CD4-positive, CD25-positive, alpha-beta regulatory T cell (primary cell): ENCODE data around the gene ALDH1A1. TPM values are rescaled to one million over a fixed set of nuclear protein-coding genes. Genes with fewer than 3 reads are reported as not detected.

ENCODE experiments used
- ATAC-seq, 2 donors: fragments of 150-1000 bp; cut with Tn5 transposase; one replicate each; pipeline ENCODE4 v1.10.0; 2021; ENCODE audit warnings: low read depth in 2 of 2, moderate number of reproducible peaks in 2 of 2, moderate library complexity in 1 of 2
- DNase-seq, 3 donors: peaks; one replicate each; pipeline versions ENCODE4 v3.0.0 to v3.0.0-alpha.2; 2012 to 2022; ENCODE audit warnings: mixed read lengths in 1 of 3
- H3K27ac ChIP-seq: one replicate; pipeline ENCODE4 v1.7.0; 2013; ENCODE audit warnings: mild to moderate bottlenecking, low read length; ENCODE audit not compliant: insufficient read depth, poor library complexity, severe bottlenecking
- H3K27me3 ChIP-seq: one replicate; pipeline ENCODE4 v1.7.0; 2013; ENCODE audit warnings: low read length; ENCODE audit not compliant: control insufficient read depth, insufficient read depth
- H3K36me3 ChIP-seq: one replicate; pipeline ENCODE4 v1.7.0; 2013; ENCODE audit warnings: mild to moderate bottlenecking, low read length, moderate library complexity; ENCODE audit not compliant: control insufficient read depth, insufficient read depth
- H3K4me1 ChIP-seq: 2 replicates; pipeline ENCODE4 v1.7.0; 2013; ENCODE audit warnings: mild to moderate bottlenecking, low read length; ENCODE audit not compliant: insufficient read depth, control insufficient read depth, poor library complexity, severe bottlenecking
- H3K4me3 ChIP-seq: one replicate; pipeline ENCODE4 v1.7.0; 2013; ENCODE audit warnings: low read depth, mild to moderate bottlenecking, low read length, moderate library complexity
- H3K9me3 ChIP-seq, 2 experiments: 1 replicate in 1 of 2; 2 replicates in 1 of 2; pipeline ENCODE4 v1.7.0; 2013; ENCODE audit warnings: low read length in 2 of 2, mild to moderate bottlenecking in 1 of 2, moderate library complexity in 1 of 2; ENCODE audit not compliant: control insufficient read depth in 2 of 2
- H3K27ac Mint-ChIP-seq, 3 donors: one replicate each; pipeline ENCODE4 v1.8.0; 2020 to 2022; ENCODE audit warnings: mild to moderate bottlenecking in 3 of 3, mixed read lengths in 3 of 3, moderate library complexity in 2 of 3
- H3K27me3 Mint-ChIP-seq: one replicate; pipeline ENCODE4 v1.8.0; 2022; ENCODE audit warnings: mild to moderate bottlenecking, mixed read lengths
- H3K36me3 Mint-ChIP-seq: one replicate; pipeline ENCODE4 v1.8.0; 2020; ENCODE audit warnings: mixed read lengths
- H3K4me1 Mint-ChIP-seq, 4 donors: one replicate each; pipeline ENCODE4 v1.8.0; 2020 to 2022; ENCODE audit warnings: mixed read lengths in 4 of 4, mild to moderate bottlenecking in 1 of 4
- H3K4me3 Mint-ChIP-seq, 4 donors: one replicate each; pipeline ENCODE4 v1.8.0; 2020 to 2022; ENCODE audit warnings: mild to moderate bottlenecking in 4 of 4, mixed read lengths in 4 of 4, moderate library complexity in 3 of 4
- H3K9me3 Mint-ChIP-seq, 7 donors: one replicate each; pipeline ENCODE4 v1.8.0; 2020 to 2022; ENCODE audit warnings: mixed read lengths in 7 of 7, mild to moderate bottlenecking in 3 of 7, moderate library complexity in 2 of 7
- polyA plus RNA-seq, 4 donors: library from polyadenylated mRNA; unstranded; fragments of 300-500 nt; fragmentation: Illumina TruSeq; gene quantifications; one replicate each; pipeline ENCODE4 v1.2.3, GENCODE V29; 2021
- total RNA-seq: library from RNA; stranded (reverse); gene quantifications from one replicate; pipeline ENCODE4 v1.2.3, GENCODE V29; 2022

The ALDH1A1 gene
- total and polyA plus RNA-seq, 5 donors from 2014 or later = 0.10 to 1.0 TPM; not detected in 3

- Histone ChIP-seq H3K4me3 (no peak overlapping the region), H3K4me1 (no peaks in the 10 kb centered on the region), H3K27me3 (no peaks in the 10 kb centered on the region), H3K27ac (no peak overlapping the region), H3K9me3 (no peaks in the 10 kb centered on the region), H3K36me3 (no peaks in the 10 kb centered on the region)
- H3K4me3 Mint-ChIP-seq = no peak overlapping the region
- no peaks in the 10 kb centered on the region for H3K36me3 Mint-ChIP-seq
- peaks cover 5% of the 10 kb centered on the region for H3K27me3 Mint-ChIP-seq
- DNase-seq (no peak), ATAC-seq (no peak)
- H3K9me3 Mint-ChIP-seq = peaks cover 0 to 3% (median 0%) of the 10 kb centered on the region in 7 donors
- no peaks in the 10 kb centered on the region for H3K4me1 Mint-ChIP-seq
- no peak overlapping the region for H3K27ac Mint-ChIP-seq
Measured at GRCh38 chr9:72911816-72912215, 41.0 kb downstream of the ALDH1A1 start.

DNA sequence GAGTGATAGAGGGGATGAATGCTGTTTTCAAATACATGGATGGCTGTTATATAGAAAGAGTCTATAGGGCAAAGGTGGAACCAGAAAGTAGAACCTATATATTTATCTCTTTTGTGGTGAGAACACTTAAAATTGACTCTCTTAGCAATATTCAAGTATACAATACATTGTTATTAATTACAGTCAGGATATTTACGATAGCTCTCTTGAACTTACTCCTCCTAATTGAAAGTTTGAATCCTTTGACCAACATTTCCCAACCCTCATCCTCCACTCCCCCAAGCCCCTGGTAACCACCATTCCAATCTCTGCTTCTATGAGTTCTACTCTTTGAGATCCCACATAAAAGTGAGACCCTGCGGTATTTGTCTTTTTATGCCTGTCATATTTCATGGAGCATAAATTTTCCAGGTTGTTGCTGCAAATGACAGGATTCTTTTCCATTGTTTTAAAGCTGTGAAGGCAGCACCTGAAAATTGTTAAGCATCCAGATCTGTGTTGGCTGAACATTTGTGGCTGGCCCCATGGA is 41.5 kb downstream of the ALDH1A1 start:
- ATAC-seq (no peak), DNase-seq (no peak)
- no peaks in the 10 kb centered on the region for H3K4me1 Mint-ChIP-seq
- no peak overlapping the region for H3K4me3 Mint-ChIP-seq
- Histone ChIP-seq H3K4me1 (no peaks in the 10 kb centered on the region), H3K27me3 (no peaks in the 10 kb centered on the region), H3K9me3 (no peaks in the 10 kb centered on the region), H3K27ac (no peak overlapping the region), H3K36me3 (no peaks in the 10 kb centered on the region), H3K4me3 (no peak overlapping the region)
- peaks cover 0 to 2% (median 0%) of the 10 kb centered on the region in 7 donors for H3K9me3 Mint-ChIP-seq
- H3K27ac Mint-ChIP-seq = no peak overlapping the region
- no peaks in the 10 kb centered on the region for H3K36me3 Mint-ChIP-seq
- H3K27me3 Mint-ChIP-seq = peaks cover 3% of the 10 kb centered on the region

DNA sequence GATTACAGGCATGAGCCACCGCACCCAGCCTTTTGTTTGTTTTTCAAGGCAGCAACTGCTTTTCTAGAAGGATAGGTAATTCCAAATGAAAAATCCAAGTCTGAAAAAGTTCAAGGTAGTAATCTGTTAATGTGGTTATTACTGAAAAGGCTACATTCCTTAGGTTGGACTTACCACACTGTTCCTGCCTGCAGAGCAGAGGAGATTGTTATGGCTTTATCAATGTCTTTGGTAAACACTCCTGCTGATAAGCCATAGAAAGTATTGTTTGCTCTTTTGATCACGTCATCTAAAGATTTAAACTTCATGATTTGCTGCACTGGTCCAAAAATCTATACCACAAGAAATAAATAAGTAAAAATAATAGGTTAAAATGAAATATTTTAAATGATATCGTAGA is 43.4 kb downstream of the ALDH1A1 start:
- no peak overlapping the region for H3K4me3 ChIP-seq
- Mint-ChIP-seq H3K27me3 (no peaks in the 10 kb centered on the region), H3K9me3 (peaks cover 0 to 2% (median 0%) of the 10 kb centered on the region in 7 donors), H3K27ac (no peak overlapping the region), H3K36me3 (no peaks in the 10 kb centered on the region), H3K4me1 (no peaks in the 10 kb centered on the region), H3K4me3 (no peak overlapping the region)
- no peaks in the 10 kb centered on the region for H3K27me3 ChIP-seq
- DNase-seq = no peak
- no peak overlapping the region for H3K27ac ChIP-seq
- no peaks in the 10 kb centered on the region for H3K36me3 ChIP-seq
- no peaks in the 10 kb centered on the region for H3K4me1 ChIP-seq
- H3K9me3 ChIP-seq = no peaks in the 10 kb centered on the region
- ATAC-seq = no peak

DNA sequence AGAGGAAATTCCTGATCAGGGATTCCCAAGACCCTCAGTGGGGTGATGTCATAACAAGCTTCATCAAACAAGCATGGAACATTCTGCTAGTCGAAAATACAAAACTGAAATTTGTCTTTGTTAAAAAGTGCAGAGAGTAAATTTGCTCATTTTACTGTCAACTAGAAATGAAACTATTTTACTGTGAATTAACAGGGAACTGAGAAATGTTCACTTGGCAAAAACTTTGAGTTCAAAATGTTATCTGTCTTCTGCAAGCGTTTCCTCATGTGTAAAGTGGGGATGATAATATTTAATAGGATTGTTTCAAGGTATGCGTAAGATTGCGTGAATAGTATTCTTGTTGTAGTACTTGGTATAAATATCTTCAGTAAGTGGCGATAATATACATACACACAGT is 45.4 kb downstream of the ALDH1A1 start:
- Histone ChIP-seq H3K27ac (no peak overlapping the region), H3K4me3 (no peak overlapping the region), H3K9me3 (no peaks in the 10 kb centered on the region), H3K27me3 (no peaks in the 10 kb centered on the region), H3K4me1 (no peaks in the 10 kb centered on the region), H3K36me3 (no peaks in the 10 kb centered on the region)
- ATAC-seq (no peak), DNase-seq (no peak)
- H3K4me3 Mint-ChIP-seq = no peak overlapping the region
- H3K27ac Mint-ChIP-seq = no peak overlapping the region
- H3K9me3 Mint-ChIP-seq = peaks cover 0 to 2% (median 0%) of the 10 kb centered on the region in 7 donors
- H3K27me3 Mint-ChIP-seq = no peaks in the 10 kb centered on the region
- no peaks in the 10 kb centered on the region for H3K4me1 Mint-ChIP-seq
- H3K36me3 Mint-ChIP-seq = no peaks in the 10 kb centered on the region

GRCh38 chr9:72906810-72907209 is 46.0 kb downstream of the ALDH1A1 start:
- H3K27ac ChIP-seq = no peak overlapping the region
- Mint-ChIP-seq H3K4me1 (no peaks in the 10 kb centered on the region), H3K36me3 (no peaks in the 10 kb centered on the region), H3K9me3 (peaks cover 0 to 2% (median 0%) of the 10 kb centered on the region in 7 donors), H3K27me3 (no peaks in the 10 kb centered on the region), H3K4me3 (no peak overlapping the region), H3K27ac (no peak overlapping the region)
- no peaks in the 10 kb centered on the region for H3K4me1 ChIP-seq
- H3K9me3 ChIP-seq = no peaks in the 10 kb centered on the region
- H3K27me3 ChIP-seq = no peaks in the 10 kb centered on the region
- H3K36me3 ChIP-seq = no peaks in the 10 kb centered on the region
- H3K4me3 ChIP-seq = no peak overlapping the region
- ATAC-seq (no peak), DNase-seq (no peak)

GRCh38 chr9:72905514-72906480 is 47.1 kb downstream of the ALDH1A1 start:
- H3K36me3 ChIP-seq = no peaks in the 10 kb centered on the region
- no peaks in the 10 kb centered on the region for H3K4me1 ChIP-seq
- H3K27me3 Mint-ChIP-seq = no peaks in the 10 kb centered on the region
- H3K4me3 ChIP-seq = no peak overlapping the region
- DNase-seq = no peak
- no peaks in the 10 kb centered on the region for H3K4me1 Mint-ChIP-seq
- H3K4me3 Mint-ChIP-seq = no peak overlapping the region
- no peak overlapping the region for H3K27ac Mint-ChIP-seq
- H3K36me3 Mint-ChIP-seq = no peaks in the 10 kb centered on the region
- no peaks in the 10 kb centered on the region for H3K9me3 ChIP-seq
- no peaks in the 10 kb centered on the region for H3K27me3 ChIP-seq
- no peak overlapping the region for H3K27ac ChIP-seq
- H3K9me3 Mint-ChIP-seq = peaks cover 0 to 2% (median 0%) of the 10 kb centered on the region in 7 donors
- no peak for ATAC-seq

- Histone ChIP-seq H3K27me3 (no peaks in the 10 kb centered on the region), H3K4me1 (no peaks in the 10 kb centered on the region), H3K9me3 (no peaks in the 10 kb centered on the region), H3K36me3 (no peaks in the 10 kb centered on the region), H3K27ac (no peak overlapping the region), H3K4me3 (no peak overlapping the region)
- Mint-ChIP-seq H3K4me1 (no peaks in the 10 kb centered on the region), H3K9me3 (peaks cover 0 to 2% (median 0%) of the 10 kb centered on the region in 7 donors), H3K36me3 (no peaks in the 10 kb centered on the region), H3K4me3 (no peak overlapping the region), H3K27me3 (no peaks in the 10 kb centered on the region), H3K27ac (no peak overlapping the region)
- DNase-seq (no peak), ATAC-seq (no peak)
Measured at GRCh38 chr9:72904267-72905093, 48.4 kb downstream of the ALDH1A1 start.
